PC-3 (cell line): ENCODE data around the gene MRLN. TPM values are rescaled to one million over a fixed set of nuclear protein-coding genes. Genes with fewer than 3 reads are reported as not detected.

Experiments used
- ATAC-seq: fragments of 200-7000 bp; cut with Tn5 transposase; 2 replicates; pipeline ENCODE4 v1.9.1; 2020; ENCODE audit warnings: mild to moderate bottlenecking, moderate library complexity
- BruUV-seq: library from RNA; stranded (reverse); fragments of 400-500 nt; replicated peaks from 2 replicates; lab custom pipeline; 2021; lab: Mats Ljungman, UMichigan
- CTCF ChIA-PET: fragments of 300-600 bp; sonication (Branson Sonifier 250); formaldehyde crosslinking; loops from one replicate; lab custom pipeline; 2022; ENCODE audit warnings: antibody characterized with exemption; lab: Charles Lee
- POLR2A ChIA-PET: fragments of 300-600 bp; sonication (Branson Sonifier 250); formaldehyde crosslinking; loops from one replicate; lab custom pipeline; 2022; ENCODE audit warnings: antibody characterized with exemption; ENCODE audit not compliant: unreplicated experiment; lab: Charles Lee
- DNase-seq: peaks from one replicate; pipeline ENCODE4 v3.0.0-alpha.2; 2015
- H2AFZ ChIP-seq: fragments of 300-600 bp; sonication (generic); 2 replicates; pipeline ENCODE4 v1.6.0; 2016; ENCODE audit warnings: antibody characterized with exemption, low read length
- H3F3A ChIP-seq: fragments of 300-600 bp; sonication (generic); one replicate; pipeline ENCODE4 v1.6.0; 2017; ENCODE audit warnings: antibody characterized with exemption, low read length, control low read depth, mild to moderate bottlenecking; ENCODE audit not compliant: unreplicated experiment
- H3K27ac ChIP-seq: fragments of 300-600 bp; sonication (generic); 2 replicates; pipeline ENCODE4 v1.5.1; 2016; ENCODE audit warnings: mild to moderate bottlenecking, low read length
- H3K27me3 ChIP-seq: fragments of 300-600 bp; sonication (generic); 2 replicates; pipeline ENCODE4 v1.6.1; 2016; ENCODE audit warnings: low read length, mixed read lengths
- H3K36me3 ChIP-seq: fragments of 300-600 bp; sonication (generic); 2 replicates; pipeline ENCODE4 v1.6.1; 2016; ENCODE audit warnings: low read depth, mixed run types, low read length, mixed read lengths
- H3K4me1 ChIP-seq: fragments of 300-600 bp; sonication (generic); 2 replicates; pipeline ENCODE4 v1.5.1; 2016; ENCODE audit warnings: low read length; ENCODE audit not compliant: insufficient read depth
- H3K4me2 ChIP-seq: fragments of 300-600 bp; sonication (generic); 2 replicates; pipeline ENCODE4 v1.6.0; 2016; ENCODE audit warnings: low read length
- H3K4me3 ChIP-seq: fragments of 300-600 bp; sonication (generic); 2 replicates; pipeline ENCODE4 v1.5.1; 2016; ENCODE audit warnings: mild to moderate bottlenecking, low read length, mixed read lengths
- H3K79me2 ChIP-seq: fragments of 300-600 bp; sonication (generic); 2 replicates; pipeline ENCODE4 v1.6.1; 2017; ENCODE audit warnings: low read length, mixed read lengths
- H3K9ac ChIP-seq: fragments of 300-600 bp; sonication (generic); 2 replicates; pipeline ENCODE4 v1.6.0; 2016; ENCODE audit warnings: mild to moderate bottlenecking, low read length
- H3K9me2 ChIP-seq: fragments of 300-600 bp; sonication (generic); replicated peaks from 2 replicates; pipeline ENCODE4 v1.6.1; 2016; ENCODE audit warnings: mixed run types, low read length, mixed read lengths
- H3K9me3 ChIP-seq: fragments of 300-600 bp; sonication (generic); 2 replicates; pipeline ENCODE4 v1.6.1; 2016; ENCODE audit warnings: low read length, mixed read lengths
- H4K20me1 ChIP-seq: fragments of 300-600 bp; sonication (generic); 2 replicates; pipeline ENCODE4 v1.6.1; 2016; ENCODE audit warnings: low read length, mixed read lengths
- EZH2 ChIP-seq: fragments of 300-600 bp; sonication (generic); IDR thresholded peaks from one replicate; pipeline ENCODE4 v1.6.1; 2017; ENCODE audit warnings: antibody characterized with exemption, mild to moderate bottlenecking, low read length; ENCODE audit not compliant: unreplicated experiment
- EZH2phosphoT487 ChIP-seq: fragments of 300-600 bp; sonication (generic); IDR thresholded peaks from 2 replicates; pipeline ENCODE4 v1.6.1; 2018; ENCODE audit warnings: mild to moderate bottlenecking, antibody characterized with exemption, low read length, borderline replicate concordance
- intact Hi-C: fragments of 100-400 bp; cut with micrococcal nuclease; formaldehyde crosslinking; loops from 2 replicates; pipeline ENCODE4 v1.9.0; 2023
- total RNA-seq: library from RNA; depleted of rRNA; stranded (reverse); fragments of >200 nt; gene quantifications from 2 replicates; pipeline ENCODE4 v1.2.3, GENCODE V29; 2014
- TF ChIP-seq, protein P1 (sequence below): fragments of 300-600 bp; sonication (generic); conservative IDR thresholded peaks from 2 replicates; pipeline ENCODE4 v1.5.1; 2017; ENCODE audit warnings: antibody characterized with exemption, low read depth, mild to moderate bottlenecking, low read length

MRLN gene
- total RNA-seq, 1 experiment from 2014 or later: not detected

DNA sequence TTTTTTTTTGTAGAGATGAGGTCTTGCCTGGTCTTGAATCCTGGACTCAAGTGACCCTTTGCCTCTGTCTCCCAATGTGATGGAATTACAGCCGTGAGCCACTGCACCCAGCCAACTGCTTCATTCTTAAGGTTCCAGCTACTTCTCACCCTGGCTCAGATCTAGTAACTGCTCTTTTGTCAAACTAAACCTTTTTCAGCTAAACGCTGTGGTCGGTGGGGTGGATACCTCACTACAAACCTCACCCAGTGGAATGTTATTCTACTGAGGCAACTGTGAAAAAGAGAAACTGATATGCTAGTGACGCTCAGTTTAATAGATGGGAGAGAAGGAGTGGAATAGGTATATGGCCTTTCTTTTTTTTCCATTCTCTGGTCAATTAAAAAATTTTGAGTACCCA lies 1.7 kb upstream of the MRLN start:
- no peaks in the 10 kb centered on the region for H3K9me2 ChIP-seq
- H3K9ac ChIP-seq: no peak overlapping the region
- no peaks in the 10 kb centered on the region for H3K9me3 ChIP-seq
- H3F3A ChIP-seq: no peaks in the 10 kb centered on the region
- POLR2A ChIA-PET: no interaction called here
- no peaks in the 10 kb centered on the region for H3K79me2 ChIP-seq
- no TSS peak for BruUV-seq
- DNase-seq: no peak
- H3K36me3 ChIP-seq: no peaks in the 10 kb centered on the region
- H4K20me1 ChIP-seq: no peaks in the 10 kb centered on the region
- no peaks in the 10 kb centered on the region for H3K27me3 ChIP-seq
- H2AFZ ChIP-seq: no peak overlapping the region
- H3K4me2 ChIP-seq: no peak overlapping the region
- intact Hi-C loops: no loop called here
- H3K4me3 ChIP-seq: no peak overlapping the region
- CTCF ChIA-PET: interaction anchor here (0.5 kb wide), 1 partner anchor 60 kb away, joined by 3 read pairs; no protein-coding TSS in a partner anchor
- TF ChIP-seq EZH2phosphoT487: no peak
- no peak for TF ChIP-seq EZH2
- TF ChIP-seq, protein P1, sequence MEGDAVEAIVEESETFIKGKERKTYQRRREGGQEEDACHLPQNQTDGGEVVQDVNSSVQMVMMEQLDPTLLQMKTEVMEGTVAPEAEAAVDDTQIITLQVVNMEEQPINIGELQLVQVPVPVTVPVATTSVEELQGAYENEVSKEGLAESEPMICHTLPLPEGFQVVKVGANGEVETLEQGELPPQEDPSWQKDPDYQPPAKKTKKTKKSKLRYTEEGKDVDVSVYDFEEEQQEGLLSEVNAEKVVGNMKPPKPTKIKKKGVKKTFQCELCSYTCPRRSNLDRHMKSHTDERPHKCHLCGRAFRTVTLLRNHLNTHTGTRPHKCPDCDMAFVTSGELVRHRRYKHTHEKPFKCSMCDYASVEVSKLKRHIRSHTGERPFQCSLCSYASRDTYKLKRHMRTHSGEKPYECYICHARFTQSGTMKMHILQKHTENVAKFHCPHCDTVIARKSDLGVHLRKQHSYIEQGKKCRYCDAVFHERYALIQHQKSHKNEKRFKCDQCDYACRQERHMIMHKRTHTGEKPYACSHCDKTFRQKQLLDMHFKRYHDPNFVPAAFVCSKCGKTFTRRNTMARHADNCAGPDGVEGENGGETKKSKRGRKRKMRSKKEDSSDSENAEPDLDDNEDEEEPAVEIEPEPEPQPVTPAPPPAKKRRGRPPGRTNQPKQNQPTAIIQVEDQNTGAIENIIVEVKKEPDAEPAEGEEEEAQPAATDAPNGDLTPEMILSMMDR: no peak
- peaks cover 18% of the 10 kb centered on the region for H3K4me1 ChIP-seq
- ATAC-seq: no peak
- H3K27ac ChIP-seq: no peak overlapping the region

- H3K4me3 ChIP-seq: no peak overlapping the region
- no peaks in the 10 kb centered on the region for H3K79me2 ChIP-seq
- DNase-seq (no peak), ATAC-seq (no peak)
- H3K9me2 ChIP-seq: no peaks in the 10 kb centered on the region
- no peaks in the 10 kb centered on the region for H3K36me3 ChIP-seq
- H2AFZ ChIP-seq: no peak overlapping the region
- CTCF ChIA-PET: no interaction called here
- no peaks in the 10 kb centered on the region for H4K20me1 ChIP-seq
- H3K4me2 ChIP-seq: no peak overlapping the region
- H3K4me1 ChIP-seq: peaks cover 20% of the 10 kb centered on the region
- no peaks in the 10 kb centered on the region for H3K27me3 ChIP-seq
- no peak overlapping the region for H3K9ac ChIP-seq
- no peaks in the 10 kb centered on the region for H3F3A ChIP-seq
- POLR2A ChIA-PET: interaction anchor here (0.7 kb wide), 1 partner anchor 972 kb away, joined by 4 read pairs; no protein-coding TSS in a partner anchor
- H3K27ac ChIP-seq: no peak overlapping the region
- H3K9me3 ChIP-seq: no peaks in the 10 kb centered on the region
- no TSS peak for BruUV-seq
- intact Hi-C loops: no loop called here
- TF ChIP-seq, protein P1: no peak
- TF ChIP-seq EZH2phosphoT487 (no peak), EZH2 (no peak)
Observed at GRCh38 chr10:59752278-59752940, 846 bp downstream of the MRLN start.
